GM18526 (cell line): ENCODE measurements around the gene PPP6R2.

ENCODE experiments used
- POLR2A ChIP-seq: IDR thresholded peaks from 3 replicates; pipeline ENCODE4 v1.6.1; 2011; ENCODE audit not compliant: insufficient read length; ENCODE audit errors: extremely low read depth

Gene PPP6R2

GRCh38 chr22:50310949-50311444 is 32.1 kb upstream of the PPP6R2 start:
- no peak for TF ChIP-seq POLR2A

GRCh38 chr22:50311606-50312351 is 31.3 kb upstream of the PPP6R2 start:
- no peak for TF ChIP-seq POLR2A

- no peak for TF ChIP-seq POLR2A
Observed at GRCh38 chr22:50312371-50312770, 30.8 kb upstream of the PPP6R2 start.

- TF ChIP-seq POLR2A, result no peak
Observed at GRCh38 chr22:50313021-50313420, 30.1 kb upstream of the PPP6R2 start.

GRCh38 chr22:50313600-50313999 is 29.5 kb upstream of the PPP6R2 start:
- no peak for TF ChIP-seq POLR2A

- no peak for TF ChIP-seq POLR2A
Observed at GRCh38 chr22:50314081-50314454, 29.1 kb upstream of the PPP6R2 start.

- TF ChIP-seq POLR2A, result peak; percentile 65
Observed at GRCh38 chr22:50314455-50315288, 28.5 kb upstream of the PPP6R2 start.

GRCh38 chr22:50315289-50316113 is 27.6 kb upstream of the PPP6R2 start:
- no peak for TF ChIP-seq POLR2A

- TF ChIP-seq POLR2A, result no peak
Observed at GRCh38 chr22:50316114-50317065, 26.7 kb upstream of the PPP6R2 start.

GRCh38 chr22:50317178-50317577 is 25.9 kb upstream of the PPP6R2 start:
- no peak for TF ChIP-seq POLR2A

GRCh38 chr22:50317674-50318073 is 25.5 kb upstream of the PPP6R2 start:
- no peak for TF ChIP-seq POLR2A

GRCh38 chr22:50318356-50318697 is 24.8 kb upstream of the PPP6R2 start:
- no peak for TF ChIP-seq POLR2A

- TF ChIP-seq POLR2A, result no peak
Observed at GRCh38 chr22:50318698-50319411, 24.3 kb upstream of the PPP6R2 start.

- no peak for TF ChIP-seq POLR2A
Observed at GRCh38 chr22:50319503-50319951, 23.6 kb upstream of the PPP6R2 start.
